ENCODE data around the gene CMTM4. TPM values are rescaled to one million over a fixed set of nuclear protein-coding genes. Genes with fewer than 3 reads are reported as not detected.

Gene CMTM4
- total and polyA plus RNA-seq, 2 of the 4 experiments (the other 2 are of a cell fraction), result 9.0 to 14.5 TPM

DNA sequence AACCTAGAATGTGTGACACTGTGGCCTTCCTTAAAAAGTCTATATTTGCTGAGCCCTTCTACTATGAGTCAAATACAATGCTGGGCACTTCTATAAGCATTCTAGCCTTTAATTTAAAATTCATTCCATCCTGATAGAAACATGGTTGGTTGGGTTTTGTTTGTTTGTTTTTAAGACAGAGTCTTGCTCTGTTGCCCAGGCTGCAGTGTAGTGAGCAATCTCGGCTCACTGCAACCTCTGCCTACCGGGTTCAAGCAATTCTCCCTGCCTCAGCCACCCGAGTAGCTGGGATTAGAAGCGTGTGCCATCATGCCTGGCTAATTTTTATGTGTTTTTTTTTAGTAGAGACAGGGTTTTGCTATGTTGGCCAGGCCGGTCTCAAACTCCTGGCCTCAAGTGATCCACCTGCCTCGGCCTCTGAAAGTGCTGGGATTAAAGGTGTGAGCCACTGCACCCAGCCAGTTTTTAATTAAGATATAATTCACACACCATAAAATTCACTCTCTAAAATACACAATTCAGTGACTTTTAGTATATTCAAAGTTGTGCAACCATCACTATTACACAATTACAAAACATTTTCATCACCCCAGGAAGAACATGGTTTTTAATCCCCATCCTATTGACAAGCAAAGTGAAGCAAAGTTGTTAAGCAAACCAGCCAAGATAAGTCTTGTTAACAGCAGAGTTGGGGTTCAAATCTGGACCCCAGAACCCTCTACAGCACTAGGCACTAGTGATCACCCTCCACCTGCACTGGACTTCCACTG is 42.8 kb downstream of the CMTM4 start:
- BruUV-seq (replicated peaks), result no TSS peak
- Histone ChIP-seq H3K4me3 (ENCODE audit: insufficient read depth, low read depth, low read length) (no peak overlapping the region), H3K18ac (ENCODE audit: low read depth, low read length) (no peak overlapping the region), H2BK20ac (ENCODE audit: low read depth, low read length) (no peak overlapping the region), H4K5ac (ENCODE audit: low read depth, low read length) (no peak overlapping the region), H4K8ac (ENCODE audit: low read depth in 2 of 2, low read length in 2 of 2) (no peak overlapping the region), H2BK120ac (ENCODE audit: low read depth, low read length) (no peak overlapping the region), H4K20me1 (ENCODE audit: insufficient read depth, low read length) (no peaks in the 10 kb centered on the region), H3K27ac (ENCODE audit: insufficient read depth, low read length) (no peak overlapping the region), H3K79me1 (ENCODE audit: low read depth in 1 of 2, low read length in 2 of 2) (peaks cover 17 to 24% of the 10 kb centered on the region in 2 experiments; a peak in 3 of 4 replicates), H3K4me2 (ENCODE audit: low read depth, low read length) (no peak overlapping the region), H3K14ac (replicated peaks; ENCODE audit: low read depth, low read length) (0 out of 2 replicates have a peak overlapping the region, but pooled peaks have one; percentile 42), H2BK15ac (ENCODE audit: low read depth, low read length) (no peak overlapping the region), H2AK9ac (replicated peaks; ENCODE audit: low read depth, low read length, poor library complexity) (no peak overlapping the region), H3K36me3 (ENCODE audit: control insufficient read depth, insufficient read depth, low read length) (no peaks in the 10 kb centered on the region), H3K23ac (ENCODE audit: low read depth, low read length) (no peak overlapping the region), H2BK5ac (ENCODE audit: low read depth, low read length, poor library complexity, severe bottlenecking) (no peak overlapping the region), H3K9me3 (ENCODE audit: control insufficient read depth, insufficient read depth, low read length) (no peaks in the 10 kb centered on the region), H2AK5ac (ENCODE audit: low read depth, low read length) (peak overlapping the region; percentile 43; the same call in 1 of the 2 replicates), H4K91ac (ENCODE audit: insufficient read depth, low read depth, low read length) (no peak overlapping the region), H3K56ac (ENCODE audit: extremely low read depth, insufficient read depth, low read length) (no peak overlapping the region), H3K9ac (ENCODE audit: low read depth, low read length) (no peak overlapping the region), H3K9me1 (ENCODE audit: insufficient read depth, low read length) (peaks cover 11% of the 10 kb centered on the region; the same call in 1 of the 2 replicates), H3K27me3 (ENCODE audit: control insufficient read depth, insufficient read depth, low read length) (no peaks in the 10 kb centered on the region), H3K4me1 (ENCODE audit: control insufficient read depth, insufficient read depth, low read length) (peaks cover 3% of the 10 kb centered on the region; the same call in 1 of the 2 replicates), H2AFZ (replicated peaks; ENCODE audit: low read length, poor library complexity) (no peak overlapping the region), H3K4ac (ENCODE audit: low read depth, low read length) (no peak overlapping the region)
- WGBS, 2 experiments (ENCODE audit: extremely low coverage in 2 of 2, insufficient read length in 1 of 2), result no CpG with 5 or more reads among the region's 6 CpGs
- dilution Hi-C loops (cut with HindIII; ENCODE audit: low sequenced_read_pairs, unreplicated experiment), result no loop called here
- ATAC-seq (ENCODE audit: low read depth), result no peak
- DNase-seq, result no peak
- ChIA-PET POLR2A (ENCODE audit: unreplicated experiment) (no interaction called here), CTCF (no interaction called here)
- in situ Hi-C loops (cut with MboI; ENCODE audit: low sequenced_read_pairs), result no loop called here
- intact Hi-C loops (cut with micrococcal nuclease), result no loop called here
- TF ChIP-seq CEBPB (IDR thresholded peaks at IDR 0.05; ENCODE audit: low read depth, low read length) (peak; percentile 83), RFX5 (IDR thresholded peaks at IDR 0.05; ENCODE audit: low read depth, low read length) (no peak)

Data from IMR-90 (cell line).